ENCODE data around the gene MINDY4B. TPM values are rescaled to one million over a fixed set of nuclear protein-coding genes. Genes with fewer than 3 reads are reported as not detected.

The MINDY4B gene
- total and polyA plus RNA-seq, 2 of the 8 experiments (the other 6 are each of a cell fraction or from before 2014, with no cell fraction given): not detected

- TF ChIP-seq USF2 (IDR thresholded peaks at IDR 0.05; ENCODE audit: low read length): no peak
- TF ChIP-seq KDM1A (IDR thresholded peaks at IDR 0.05; ENCODE audit: borderline replicate concordance, low read length): no peak
- no peak for TF ChIP-seq RFX5 (IDR thresholded peaks at IDR 0.05; ENCODE audit: borderline replicate concordance, low read depth, low read length)
- TF ChIP-seq BACH1 (IDR thresholded peaks at IDR 0.05; ENCODE audit: low read length): no peak
Observed at GRCh38 chr3:150901793-150902192, 3.4 kb downstream of the MINDY4B start (continued).

All from H1 (cell line).